NCI-H146 (cell line): ENCODE results near the gene MAZ.
A peak's percentile ranks its signal among the peaks of the same experiment; 100 is the strongest.
"Not testable (repeated sequence)": the region's sequence is repeated elsewhere in the genome, so short reads cannot be mapped to it uniquely, and the experiment has no call there.

Experiments
- DNase-seq: peaks from one replicate; lab custom pipeline; 2025; lab: John Stamatoyannopoulos, UW

The MAZ gene

DNA sequence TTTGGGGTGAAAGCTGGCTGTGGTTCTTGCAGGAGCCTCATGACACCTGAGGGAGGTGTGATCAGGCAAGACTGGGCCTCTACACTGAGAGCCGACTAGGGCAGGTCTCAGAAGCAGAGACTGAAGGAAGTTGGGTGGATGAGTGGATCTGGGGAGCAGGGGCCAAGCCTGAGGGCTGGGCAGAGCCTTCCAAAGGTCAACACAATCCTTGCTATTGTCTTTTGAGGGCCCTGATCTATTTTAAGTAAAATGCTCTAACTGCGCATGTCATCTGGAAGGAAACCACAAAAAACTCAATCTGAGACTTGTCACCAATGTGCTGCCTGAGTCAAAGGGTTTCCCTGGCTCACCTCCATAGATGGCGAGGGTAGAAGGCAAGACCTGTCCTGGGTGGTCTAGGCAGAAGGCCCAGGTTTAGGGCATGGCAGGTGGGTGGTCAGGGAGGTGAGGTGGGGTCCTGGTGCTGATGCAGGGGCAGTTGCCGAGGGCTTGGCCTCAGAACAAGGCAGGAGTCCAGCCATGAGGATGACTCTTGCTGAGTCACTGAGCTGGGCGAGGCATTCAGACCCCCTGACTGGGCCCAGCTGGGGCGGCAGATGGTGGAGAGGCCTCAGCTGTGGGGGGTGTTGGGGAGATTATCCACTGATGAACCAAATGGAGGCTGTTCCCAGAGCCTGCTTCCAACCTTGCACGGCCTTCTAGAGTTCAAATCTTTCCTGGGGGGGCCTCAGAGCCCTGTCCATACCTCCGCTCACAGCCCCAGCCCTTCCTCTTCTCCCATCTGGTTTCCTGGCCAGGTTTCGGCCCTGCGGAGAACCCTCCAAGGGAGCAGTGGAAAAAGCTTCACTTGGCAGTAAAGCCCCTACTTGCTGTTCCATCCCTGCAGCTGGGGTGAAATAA, 19.1 kb downstream of the MAZ start:
- DNase-seq, result peak; percentile 58

DNA sequence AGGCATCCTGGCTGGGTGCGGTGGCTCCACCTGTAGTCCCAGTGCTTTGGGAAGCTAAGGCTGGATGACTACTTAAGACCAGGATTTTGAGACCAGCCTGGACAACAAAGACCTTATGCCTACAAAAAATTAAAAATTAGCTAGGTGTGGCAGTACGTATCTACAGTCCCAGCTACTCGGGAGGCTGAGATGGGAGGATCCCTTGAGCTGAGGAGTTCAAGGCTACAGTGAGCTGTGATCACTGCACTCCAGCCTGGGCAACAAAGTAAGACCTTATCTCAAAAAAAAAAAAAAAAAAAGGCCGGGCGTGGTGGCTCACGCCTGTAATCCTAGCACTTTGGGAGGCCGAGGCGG, 20.0 kb downstream of the MAZ start:
- no peak for DNase-seq

DNA sequence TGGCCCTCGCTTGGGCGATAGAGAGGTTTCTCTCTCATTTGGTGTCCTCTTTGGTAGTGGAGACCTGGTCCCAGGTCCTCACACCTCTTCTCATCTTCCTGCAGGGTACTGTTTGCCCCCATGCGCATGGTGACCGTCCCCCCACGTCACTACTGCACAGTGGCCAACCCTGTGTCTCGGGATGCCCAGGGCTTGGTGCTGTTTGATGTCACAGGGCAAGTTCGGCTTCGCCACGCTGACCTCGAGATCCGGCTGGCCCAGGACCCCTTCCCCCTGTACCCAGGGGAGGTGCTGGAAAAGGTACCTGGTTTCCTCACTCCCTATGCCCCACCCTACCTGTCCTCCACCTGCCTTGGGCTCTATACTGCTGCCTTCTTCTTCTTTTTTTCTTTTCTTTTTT, 24.4 kb downstream of the MAZ start:
- no peak for DNase-seq

DNA sequence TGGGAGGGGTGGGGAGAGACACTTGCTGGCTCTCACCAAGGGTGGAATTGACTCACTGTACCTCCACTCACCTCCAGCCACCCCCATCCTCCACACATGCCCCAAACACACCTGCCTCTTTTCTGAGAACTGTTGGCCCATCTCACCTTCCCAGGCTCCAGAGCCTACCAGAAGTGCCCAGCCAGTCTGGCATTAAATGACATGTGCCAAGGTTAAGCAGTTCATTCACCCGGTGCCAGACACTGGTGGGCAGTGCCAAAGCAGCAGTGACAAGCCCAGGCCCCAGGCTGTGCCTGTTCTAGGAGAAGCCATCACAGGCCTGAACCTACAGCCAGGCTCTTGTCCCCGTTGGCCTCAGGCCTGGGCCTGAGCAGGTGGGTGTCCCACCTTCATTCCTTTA, 25.2 kb downstream of the MAZ start:
- DNase-seq, result no peak

DNA sequence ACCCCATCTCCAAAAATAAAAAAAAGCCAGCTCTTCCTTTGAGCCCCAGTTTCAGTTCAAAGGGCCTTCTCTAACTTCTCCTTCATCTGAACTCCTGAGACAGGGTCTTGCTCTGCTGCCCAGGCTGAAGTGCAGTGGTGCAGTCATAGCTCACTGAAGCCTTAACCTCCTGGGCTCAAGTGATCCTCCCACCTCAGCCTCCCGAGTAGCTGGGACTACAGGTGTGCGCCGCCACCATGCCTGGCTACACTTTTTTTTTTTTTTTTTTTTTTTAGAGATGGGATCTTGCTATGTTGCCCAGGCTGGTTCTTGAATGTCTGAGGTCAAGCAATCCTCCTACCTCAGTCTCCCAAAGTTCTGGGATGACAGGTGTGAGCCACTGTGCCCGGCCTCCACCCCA, 26.9 kb downstream of the MAZ start:
- DNase-seq, result not testable (repeated sequence)

DNA sequence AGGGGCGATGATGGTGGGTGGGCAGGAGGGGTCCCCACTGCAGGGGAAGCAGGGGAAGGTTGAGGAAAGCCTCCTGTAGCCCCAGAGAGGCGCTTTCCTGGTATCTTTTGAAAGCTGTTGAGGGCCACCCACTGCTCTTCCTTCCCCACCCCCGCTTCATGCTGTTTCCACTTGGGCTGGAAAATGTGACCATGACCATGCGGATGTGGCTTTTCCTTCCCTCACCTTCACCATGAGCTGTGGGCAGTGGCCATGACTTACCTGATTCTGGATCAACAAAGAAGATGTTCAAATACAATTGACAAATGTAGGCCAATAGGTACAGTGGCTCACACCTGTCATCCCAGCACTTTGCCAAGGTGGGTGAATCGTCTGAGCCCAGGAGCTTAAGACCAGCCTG, 27.8 kb downstream of the MAZ start:
- DNase-seq, result no peak

DNA sequence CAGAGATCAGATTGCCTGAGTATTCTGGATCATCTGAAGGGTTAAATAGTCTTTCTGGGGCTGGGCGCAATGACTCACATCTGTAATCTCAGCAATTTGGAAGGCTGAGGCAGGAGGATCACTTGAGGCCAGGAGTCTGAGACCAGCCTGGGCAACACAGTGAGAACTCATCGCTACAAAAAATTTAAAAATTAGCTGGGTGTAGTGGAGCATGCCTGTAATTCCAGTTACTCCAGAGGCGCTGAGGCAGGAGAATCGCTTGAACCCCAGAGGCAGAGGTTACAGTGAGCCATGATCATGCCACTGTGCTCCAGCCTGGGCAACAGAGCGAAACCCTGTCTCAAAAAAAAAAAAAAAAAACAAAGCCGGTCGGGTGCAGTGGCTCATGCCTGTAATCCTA, 29.6 kb downstream of the MAZ start:
- DNase-seq, result no peak

DNA sequence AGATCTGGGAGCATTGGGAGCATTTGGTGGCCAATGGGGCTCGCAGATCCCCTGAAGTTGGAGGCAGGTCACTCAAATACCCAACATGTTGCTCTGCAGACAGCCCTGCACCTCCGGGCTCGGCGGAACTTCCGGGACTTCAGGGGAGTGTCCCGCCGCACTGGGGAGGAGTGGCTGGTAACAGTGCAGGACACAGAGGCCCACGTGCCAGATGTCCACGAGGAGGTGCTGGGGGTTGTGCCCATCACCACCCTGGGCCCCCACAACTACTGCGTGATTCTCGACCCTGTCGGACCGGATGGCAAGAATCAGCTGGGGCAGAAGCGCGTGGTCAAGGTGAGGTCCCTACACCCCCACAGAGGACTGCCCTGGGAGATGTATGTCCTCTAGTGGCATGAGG, 30.3 kb downstream of the MAZ start:
- DNase-seq, result no peak

DNA sequence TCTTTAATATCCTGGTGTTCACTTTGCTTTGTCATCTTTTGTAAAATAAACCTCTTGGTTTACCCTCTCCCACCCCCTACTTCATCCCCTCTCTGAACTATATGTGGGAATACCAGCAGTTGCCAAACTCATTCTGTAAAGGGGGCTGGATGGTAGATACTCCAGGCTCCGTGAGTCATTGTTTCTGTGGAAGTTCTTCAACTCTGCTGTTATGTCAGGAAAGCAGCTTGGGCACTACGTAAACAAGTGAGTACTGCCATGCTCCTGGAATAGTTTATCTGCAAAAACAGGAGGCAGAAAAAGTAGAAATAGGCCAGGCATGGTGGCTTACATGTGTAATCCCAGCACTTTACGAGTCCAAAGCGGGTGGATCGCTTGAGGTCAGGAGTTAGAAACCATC, 31.5 kb downstream of the MAZ start:
- no peak for DNase-seq

DNA sequence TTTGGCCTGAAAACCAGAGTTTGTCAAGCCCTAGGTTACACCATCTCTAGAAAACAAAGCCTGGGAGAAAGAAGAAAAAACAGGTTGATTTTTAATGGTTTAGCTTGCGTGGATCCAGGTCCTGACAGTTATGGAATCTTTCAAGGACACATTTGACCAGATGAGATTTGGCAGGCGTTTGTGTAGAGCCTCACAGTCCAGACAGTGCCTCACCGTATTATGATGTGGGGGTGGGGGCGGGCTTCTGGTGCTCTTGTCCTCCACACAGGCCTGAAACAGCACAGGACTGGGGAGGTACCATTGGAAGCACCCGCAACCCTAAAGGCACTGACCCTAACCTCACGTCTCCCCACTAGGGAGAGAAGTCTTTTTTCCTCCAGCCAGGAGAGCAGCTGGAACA, 33.5 kb downstream of the MAZ start:
- DNase-seq, result no peak

DNA sequence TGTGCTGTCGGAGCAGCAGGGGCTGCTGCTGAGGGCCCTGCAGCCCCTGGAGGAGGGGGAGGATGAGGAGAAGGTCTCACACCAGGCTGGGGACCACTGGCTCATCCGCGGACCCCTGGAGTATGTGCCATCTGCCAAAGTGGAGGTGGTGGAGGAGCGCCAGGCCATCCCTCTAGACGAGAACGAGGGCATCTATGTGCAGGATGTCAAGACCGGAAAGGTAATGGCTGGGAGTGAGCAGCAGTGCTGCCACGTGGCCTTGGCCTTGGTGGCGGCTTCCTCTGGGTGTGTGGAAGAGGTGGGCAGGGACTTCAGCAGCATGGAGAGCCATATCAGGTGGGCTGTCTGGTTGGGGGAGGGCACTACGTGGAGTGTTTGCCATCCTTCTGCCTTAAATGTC, 33.9 kb downstream of the MAZ start:
- DNase-seq, result no peak

DNA sequence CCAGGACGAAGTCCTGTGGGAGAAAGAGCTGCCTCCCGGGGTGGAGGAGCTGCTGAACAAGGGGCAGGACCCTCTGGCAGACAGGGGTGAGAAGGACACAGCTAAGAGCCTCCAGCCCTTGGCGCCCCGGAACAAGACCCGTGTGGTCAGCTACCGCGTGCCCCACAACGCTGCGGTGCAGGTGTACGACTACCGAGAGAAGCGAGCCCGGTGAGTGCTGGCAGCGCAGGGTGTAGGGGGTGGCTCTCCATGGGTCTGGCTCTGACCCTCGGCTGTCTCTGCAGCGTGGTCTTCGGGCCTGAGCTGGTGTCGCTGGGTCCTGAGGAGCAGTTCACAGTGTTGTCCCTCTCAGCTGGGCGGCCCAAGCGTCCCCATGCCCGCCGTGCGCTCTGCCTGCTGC, 35.3 kb downstream of the MAZ start:
- no peak for DNase-seq

DNA sequence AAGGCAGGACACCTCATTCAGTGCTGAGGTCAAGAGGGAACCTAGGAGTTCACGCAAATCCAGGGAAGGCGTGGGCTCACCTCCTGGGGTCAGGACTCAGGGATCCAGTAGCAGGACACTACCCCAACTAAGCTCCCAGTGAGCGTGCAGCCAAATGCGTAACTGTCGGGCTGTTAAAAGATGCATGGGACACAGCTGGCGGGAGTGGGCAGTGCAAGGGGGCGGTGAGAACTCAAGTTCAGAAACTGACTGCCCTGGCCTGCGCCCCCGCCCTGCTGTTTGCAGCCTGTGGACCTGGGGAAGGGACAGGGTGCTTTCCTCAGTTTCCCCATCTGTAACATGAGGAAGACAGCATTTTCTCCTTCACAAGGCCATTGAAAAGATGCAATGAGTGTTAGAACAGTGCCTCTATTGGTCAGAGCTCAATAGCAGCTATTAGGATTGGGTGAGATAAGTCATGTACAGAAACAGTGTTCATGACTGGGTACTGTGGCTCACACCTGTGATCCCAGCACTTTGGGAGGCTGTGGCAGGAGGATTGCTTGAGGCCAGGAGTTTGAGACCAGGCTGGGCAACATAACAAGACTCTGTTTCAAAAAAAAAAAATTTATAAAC, 36.5 kb downstream of the MAZ start:
- no peak for DNase-seq

DNA sequence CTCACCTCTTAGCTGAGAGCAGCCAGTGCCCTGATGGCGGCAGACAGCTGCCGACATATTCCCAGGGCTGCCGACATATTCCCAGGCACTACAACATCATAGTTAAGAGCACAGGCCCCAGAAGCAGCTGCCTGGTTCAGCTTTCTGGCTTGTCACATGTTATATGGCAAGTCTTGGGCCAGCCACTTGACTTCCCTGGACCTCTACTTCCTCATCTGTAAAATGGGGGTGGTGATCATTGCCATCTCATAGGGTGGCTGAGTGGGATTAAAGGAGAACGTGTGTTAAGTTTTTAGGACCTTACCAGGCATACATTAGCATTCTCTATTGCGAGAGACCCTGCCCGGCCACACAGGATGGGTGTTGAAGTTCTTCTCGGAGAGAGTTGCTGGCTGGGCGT, 37.6 kb downstream of the MAZ start:
- no peak for DNase-seq

DNA sequence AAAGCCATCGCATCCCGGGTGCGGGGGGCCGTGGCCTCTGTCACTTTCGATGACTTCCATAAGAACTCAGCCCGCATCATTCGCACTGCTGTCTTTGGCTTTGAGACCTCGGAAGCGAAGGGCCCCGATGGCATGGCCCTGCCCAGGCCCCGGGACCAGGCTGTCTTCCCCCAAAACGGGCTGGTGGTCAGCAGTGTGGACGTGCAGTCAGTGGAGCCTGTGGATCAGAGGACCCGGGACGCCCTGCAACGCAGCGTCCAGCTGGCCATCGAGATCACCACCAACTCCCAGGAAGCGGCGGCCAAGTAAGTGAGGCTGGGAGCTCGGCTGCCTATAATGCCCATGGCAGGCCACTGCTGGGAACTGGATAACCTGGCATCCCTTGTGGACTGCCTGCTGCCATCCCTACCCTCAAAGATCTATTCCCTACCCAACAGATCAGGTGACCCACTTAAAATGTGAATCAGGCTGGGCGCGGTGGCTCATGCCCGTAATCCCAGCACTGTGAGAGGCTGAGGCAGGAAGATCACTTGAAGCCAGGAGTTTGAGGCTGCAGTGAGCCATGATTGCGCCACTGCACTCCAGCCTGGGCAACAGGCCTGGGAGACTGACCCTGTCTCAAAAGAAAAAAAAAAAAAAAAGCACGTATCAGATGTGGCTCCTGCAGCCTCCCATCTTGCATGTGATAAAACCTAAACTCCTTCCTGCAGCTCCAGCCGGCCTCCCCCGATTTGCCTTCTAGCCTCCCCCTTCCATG, 38.4 kb downstream of the MAZ start:
- DNase-seq, result no peak

DNA sequence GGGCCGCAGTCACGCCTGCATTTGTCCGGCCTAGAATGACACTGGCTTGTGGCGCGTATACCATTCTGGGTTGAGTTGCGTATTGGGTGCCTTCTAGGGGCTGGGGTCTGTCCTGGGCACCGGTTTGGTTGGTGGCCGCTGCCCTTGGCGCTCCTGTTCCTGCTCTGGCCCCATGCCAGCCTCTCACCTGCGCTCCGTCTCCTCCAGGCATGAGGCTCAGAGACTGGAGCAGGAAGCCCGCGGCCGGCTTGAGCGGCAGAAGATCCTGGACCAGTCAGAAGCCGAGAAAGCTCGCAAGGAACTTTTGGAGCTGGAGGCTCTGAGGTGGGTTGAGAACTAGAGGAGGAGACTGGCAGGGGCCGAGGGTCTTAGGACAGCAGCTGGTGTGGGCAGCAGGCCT, 39.3 kb downstream of the MAZ start:
- no peak for DNase-seq

DNA sequence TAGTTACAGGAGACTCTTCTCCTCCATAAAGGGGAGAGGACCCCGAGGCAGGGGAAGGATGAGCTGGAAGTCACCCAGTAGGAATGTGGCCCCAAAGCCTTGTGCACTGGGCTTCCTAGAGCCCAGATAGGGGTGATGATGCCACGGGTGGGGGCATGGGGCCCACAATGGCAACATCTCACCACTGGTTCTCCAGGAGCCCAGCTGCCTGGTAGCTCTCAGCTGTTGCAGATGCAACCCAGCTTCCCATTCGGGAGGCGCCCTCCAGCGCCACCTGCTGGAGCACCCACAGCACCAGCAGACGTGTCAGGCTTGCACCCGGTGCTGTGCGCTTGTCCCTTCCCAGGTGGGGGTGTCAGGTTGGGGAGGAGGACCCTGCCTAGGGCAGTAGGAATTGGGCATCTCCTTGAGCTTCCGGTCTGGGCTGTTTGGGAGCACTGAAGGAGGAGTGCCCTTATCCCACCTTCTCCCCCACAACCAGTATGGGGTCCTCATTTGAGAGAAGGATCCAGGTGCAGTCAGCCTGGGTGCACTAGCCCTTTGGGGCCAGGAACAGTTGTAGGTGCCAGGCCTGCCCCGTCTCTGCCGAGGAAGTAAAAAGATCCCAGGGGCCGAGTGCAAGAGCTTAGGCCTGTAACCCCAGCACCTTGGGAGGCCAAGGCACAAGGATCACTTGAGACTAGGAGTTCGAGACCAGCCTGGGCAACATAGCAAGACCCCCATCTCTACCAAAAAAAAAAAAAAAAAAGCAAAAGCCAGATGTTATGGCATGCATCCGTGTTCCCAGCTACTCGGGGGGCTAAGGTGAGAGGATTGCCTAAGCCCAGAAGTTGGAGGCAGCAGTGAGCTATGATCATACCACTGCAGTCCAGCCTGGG, 42.3 kb downstream of the MAZ start:
- DNase-seq, result peak; percentile 61

DNA sequence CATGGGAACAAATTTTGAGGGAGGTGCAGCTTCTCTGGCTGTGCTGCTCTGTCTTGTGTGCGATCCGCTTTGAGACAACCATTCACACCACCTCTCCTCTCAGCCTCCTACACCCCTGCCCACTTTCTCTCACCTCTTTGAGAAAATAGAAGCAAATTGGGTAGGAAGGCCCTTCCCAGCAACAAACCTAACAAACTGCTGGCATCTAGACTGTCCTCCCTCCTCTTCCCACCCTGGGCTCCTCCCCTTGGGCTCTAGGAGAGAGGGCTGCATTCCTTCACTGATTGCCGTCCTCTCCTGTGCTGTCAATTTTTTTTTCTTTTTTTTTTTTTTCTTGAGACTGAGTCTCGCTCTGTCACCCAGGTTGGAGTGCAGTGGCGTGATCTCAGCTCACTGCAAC, 43.2 kb downstream of the MAZ start:
- no peak for DNase-seq

DNA sequence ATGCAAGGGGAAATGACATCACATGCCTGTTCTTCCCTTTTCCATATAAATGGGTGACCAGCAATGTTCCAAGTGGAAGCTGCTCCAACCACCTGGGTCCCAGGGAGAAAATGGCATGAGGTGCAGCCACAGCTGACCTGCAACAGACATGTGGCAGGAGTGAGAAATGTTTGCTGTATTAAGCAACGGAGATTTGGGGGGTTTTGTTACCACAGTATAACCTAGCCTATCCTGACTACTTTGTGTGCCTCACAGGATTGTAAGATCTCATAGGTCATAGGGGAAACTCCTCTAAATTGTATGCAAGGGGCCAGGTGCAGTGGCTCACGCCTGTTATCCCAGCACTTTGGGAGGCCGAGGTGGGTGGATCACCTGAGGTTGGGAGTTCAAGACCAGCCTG, 44.7 kb downstream of the MAZ start:
- no peak for DNase-seq

DNA sequence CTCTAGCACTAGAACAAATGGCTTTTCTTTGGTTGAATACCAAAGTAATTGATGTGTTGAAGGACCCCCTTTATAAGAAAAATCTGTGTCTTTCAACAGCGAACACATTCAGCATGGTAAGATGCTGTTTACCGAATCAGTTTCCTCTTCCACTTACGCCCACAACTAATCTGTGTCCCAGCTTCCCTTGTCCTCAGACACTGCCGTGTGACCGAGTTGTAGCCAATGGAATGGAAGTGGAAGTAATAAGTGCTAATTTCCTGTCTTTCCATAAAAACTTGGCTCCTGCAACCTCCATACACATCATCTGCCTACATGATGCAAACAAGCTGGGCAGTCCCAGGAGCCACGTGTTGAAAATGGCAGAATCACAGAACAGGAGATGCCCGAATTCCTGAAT, 46.3 kb downstream of the MAZ start:
- DNase-seq, result no peak

DNA sequence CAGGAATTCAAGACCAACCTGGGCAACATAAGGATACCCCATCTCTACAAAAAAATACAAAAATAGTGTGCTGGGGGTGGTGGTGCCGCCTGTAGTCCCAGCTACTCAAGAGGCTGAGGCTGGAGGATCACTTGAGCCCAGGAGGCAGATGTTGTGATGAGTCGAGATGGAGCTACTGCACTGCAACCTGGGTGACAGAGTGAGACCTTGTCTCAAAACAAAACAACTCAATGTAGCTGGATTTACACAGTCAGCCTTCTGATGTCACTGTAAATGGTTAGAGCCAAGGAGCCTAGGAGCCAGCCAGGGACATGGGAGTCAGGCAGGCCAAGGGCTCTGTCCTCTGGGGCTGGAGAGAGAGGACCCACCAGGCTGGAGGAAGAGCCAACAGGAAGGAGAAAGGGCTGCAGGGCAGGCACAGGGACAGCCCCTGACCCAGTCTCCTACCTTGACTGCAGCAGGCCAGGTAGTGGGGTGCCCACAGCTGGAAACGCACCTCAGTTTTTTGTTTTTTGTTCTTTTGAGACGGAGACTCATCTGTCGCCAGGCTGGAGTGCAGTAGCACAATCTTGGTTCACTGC, 48.3 kb downstream of the MAZ start:
- no peak for DNase-seq
